Measurements from ENCODE around the gene CAMKV.
A peak's percentile ranks its signal among the peaks of the same experiment; 100 is the strongest.
"Not testable (repeated sequence)": the region's sequence is repeated elsewhere in the genome, so short reads cannot be mapped to it uniquely, and the experiment has no call there.

Gene CAMKV

GRCh38 chr3:49831341-49831740 is 38.4 kb downstream of the CAMKV start:
- Histone ChIP-seq H3K4me1 (ENCODE audit: control insufficient read depth in 2 of 2, insufficient read depth in 2 of 2, low read length in 2 of 2) (no peaks in the 10 kb centered on the region), H3K36me3 (ENCODE audit: control insufficient read depth in 2 of 2, insufficient read depth in 2 of 2, low read length in 2 of 2) (peaks cover 0 to 11% of the 10 kb centered on the region in 2 donors), H3K9me3 (ENCODE audit: control insufficient read depth in 2 of 2, low read length in 2 of 2) (no peaks in the 10 kb centered on the region), H3K27ac (ENCODE audit: low read depth in 2 of 2, low read length in 2 of 2) (no peak overlapping the region), H3K9ac (ENCODE audit: low read depth in 1 of 2, low read length in 2 of 2) (no peak overlapping the region), H3K4me3 (ENCODE audit: low read length in 2 of 2) (no peak overlapping the region), H3K27me3 (ENCODE audit: control insufficient read depth in 2 of 2, insufficient read depth in 2 of 2, low read length in 2 of 2) (no peaks in the 10 kb centered on the region)

- no peaks in the 10 kb centered on the region for H3K27me3 ChIP-seq (ENCODE audit: control insufficient read depth in 2 of 2, insufficient read depth in 2 of 2, low read length in 2 of 2)
- H3K4me3 ChIP-seq (ENCODE audit: low read length in 2 of 2) = no peak overlapping the region
- H3K9ac ChIP-seq (ENCODE audit: low read depth in 1 of 2, low read length in 2 of 2) = no peak overlapping the region
- no peaks in the 10 kb centered on the region for H3K9me3 ChIP-seq (ENCODE audit: control insufficient read depth in 2 of 2, low read length in 2 of 2)
- H3K27ac ChIP-seq (ENCODE audit: low read depth in 2 of 2, low read length in 2 of 2) = no peak overlapping the region
- peaks cover 0 to 7% of the 10 kb centered on the region in 2 donors for H3K36me3 ChIP-seq (ENCODE audit: control insufficient read depth in 2 of 2, insufficient read depth in 2 of 2, low read length in 2 of 2)
- no peaks in the 10 kb centered on the region for H3K4me1 ChIP-seq (ENCODE audit: control insufficient read depth in 2 of 2, insufficient read depth in 2 of 2, low read length in 2 of 2)
These were observed 43.7 kb downstream of the CAMKV start for GRCh38 chr3:49826016-49826415.

- H3K27ac ChIP-seq (ENCODE audit: low read depth in 2 of 2, low read length in 2 of 2); H3K4me1 ChIP-seq (ENCODE audit: control insufficient read depth in 2 of 2, insufficient read depth in 2 of 2, low read length in 2 of 2); H3K36me3 ChIP-seq (ENCODE audit: control insufficient read depth in 2 of 2, insufficient read depth in 2 of 2, low read length in 2 of 2); H3K9me3 ChIP-seq (ENCODE audit: control insufficient read depth in 2 of 2, low read length in 2 of 2); H3K27me3 ChIP-seq (ENCODE audit: control insufficient read depth in 2 of 2, insufficient read depth in 2 of 2, low read length in 2 of 2); H3K9ac ChIP-seq (ENCODE audit: low read depth in 1 of 2, low read length in 2 of 2); H3K4me3 ChIP-seq (ENCODE audit: low read length in 2 of 2): not testable (repeated sequence)
These were observed 46.6 kb downstream of the CAMKV start for GRCh38 chr3:49823131-49823530.

- no peaks in the 10 kb centered on the region for H3K27me3 ChIP-seq (ENCODE audit: control insufficient read depth in 2 of 2, insufficient read depth in 2 of 2, low read length in 2 of 2)
- H3K4me1 ChIP-seq (ENCODE audit: control insufficient read depth in 2 of 2, insufficient read depth in 2 of 2, low read length in 2 of 2) = peaks cover 16% of the 10 kb centered on the region in 2 donors
- peak within 1 kb of the TSS; percentile 72 to 73 for H3K27ac ChIP-seq (ENCODE audit: low read depth in 2 of 2, low read length in 2 of 2)
- H3K9ac ChIP-seq (ENCODE audit: low read depth in 1 of 2, low read length in 2 of 2) = peak within 1 kb of the TSS; percentile 68 to 78
- H3K9me3 ChIP-seq (ENCODE audit: control insufficient read depth in 2 of 2, low read length in 2 of 2) = no peaks in the 10 kb centered on the region
- peaks cover 22 to 27% of the 10 kb centered on the region in 2 donors for H3K36me3 ChIP-seq (ENCODE audit: control insufficient read depth in 2 of 2, insufficient read depth in 2 of 2, low read length in 2 of 2)
- peak within 1 kb of the TSS; percentile 61 to 83 for H3K4me3 ChIP-seq (ENCODE audit: low read length in 2 of 2)
These were observed 56.1 kb downstream of the CAMKV start, which contains the start of gene UBA7 for GRCh38 chr3:49813497-49814174. TSS of gene UBA7 (minus strand) at chr3:49813953. CDS start at chr3:49813787, 166 bp downstream.

GRCh38 chr3:49812916-49813496 is 56.7 kb downstream of the CAMKV start:
- Histone ChIP-seq H3K9ac (ENCODE audit: low read depth in 1 of 2, low read length in 2 of 2) (peak overlapping the region; percentile 68 to 78), H3K4me3 (ENCODE audit: low read length in 2 of 2) (peak overlapping the region; percentile 61 to 83), H3K4me1 (ENCODE audit: control insufficient read depth in 2 of 2, insufficient read depth in 2 of 2, low read length in 2 of 2) (peaks cover 16% of the 10 kb centered on the region in 2 donors), H3K9me3 (ENCODE audit: control insufficient read depth in 2 of 2, low read length in 2 of 2) (no peaks in the 10 kb centered on the region), H3K36me3 (ENCODE audit: control insufficient read depth in 2 of 2, insufficient read depth in 2 of 2, low read length in 2 of 2) (peaks cover 22 to 27% of the 10 kb centered on the region in 2 donors), H3K27ac (ENCODE audit: low read depth in 2 of 2, low read length in 2 of 2) (peak overlapping the region; percentile 72 to 73), H3K27me3 (ENCODE audit: control insufficient read depth in 2 of 2, insufficient read depth in 2 of 2, low read length in 2 of 2) (no peaks in the 10 kb centered on the region)
